ENCODE data around the gene NHS.

Gene NHS

GRCh38 chrX:17448188-17448587 lies 73.2 kb downstream of the NHS start:
- no peak for DNase-seq (ENCODE audit: low spot score)

GRCh38 chrX:17449866-17450265 lies 74.9 kb downstream of the NHS start:
- DNase-seq (ENCODE audit: low spot score) = no peak

GRCh38 chrX:17453788-17454187 lies 78.8 kb downstream of the NHS start:
- no peak for DNase-seq (ENCODE audit: low spot score)

- no peak for DNase-seq (ENCODE audit: low spot score)
Observed at GRCh38 chrX:17456526-17456925, 81.5 kb downstream of the NHS start.

- DNase-seq (ENCODE audit: low spot score) = no peak
Observed at GRCh38 chrX:17459008-17459611, 84.1 kb downstream of the NHS start.

- no peak for DNase-seq (ENCODE audit: low spot score)
Observed at GRCh38 chrX:17459661-17460060, 84.7 kb downstream of the NHS start.

- DNase-seq (ENCODE audit: low spot score) = no peak
Observed at GRCh38 chrX:17462881-17463280, 87.9 kb downstream of the NHS start.

GRCh38 chrX:17464194-17464593 lies 89.2 kb downstream of the NHS start:
- no peak for DNase-seq (ENCODE audit: low spot score)

- DNase-seq (ENCODE audit: low spot score) = no peak
Observed at GRCh38 chrX:17465201-17465600, 90.2 kb downstream of the NHS start.

- DNase-seq (ENCODE audit: low spot score) = no peak
Observed at GRCh38 chrX:17465802-17466201, 90.8 kb downstream of the NHS start.

- no peak for DNase-seq (ENCODE audit: low spot score)
Observed at GRCh38 chrX:17470136-17470535, 95.1 kb downstream of the NHS start.

GRCh38 chrX:17471121-17471520 lies 96.1 kb downstream of the NHS start:
- no peak for DNase-seq (ENCODE audit: low spot score)

- no peak for DNase-seq (ENCODE audit: low spot score)
Observed at GRCh38 chrX:17471861-17472260, 96.9 kb downstream of the NHS start.

GRCh38 chrX:17472424-17472823 lies 97.4 kb downstream of the NHS start:
- no peak for DNase-seq (ENCODE audit: low spot score)

GRCh38 chrX:17473021-17473420 lies 98.0 kb downstream of the NHS start:
- DNase-seq (ENCODE audit: low spot score) = no peak

- no peak for DNase-seq (ENCODE audit: low spot score)
Observed at GRCh38 chrX:17474892-17475291, 99.9 kb downstream of the NHS start.

GRCh38 chrX:17475449-17476217 lies 100.6 kb downstream of the NHS start:
- DNase-seq (ENCODE audit: low spot score) = no peak

GRCh38 chrX:17476411-17476810 lies 101.4 kb downstream of the NHS start:
- no peak for DNase-seq (ENCODE audit: low spot score)

GRCh38 chrX:17481086-17481485 lies 106.1 kb downstream of the NHS start:
- no peak for DNase-seq (ENCODE audit: low spot score)

GRCh38 chrX:17484592-17484991 lies 109.6 kb downstream of the NHS start:
- DNase-seq (ENCODE audit: low spot score) = no peak

- no peak for DNase-seq (ENCODE audit: low spot score)
Observed at GRCh38 chrX:17485391-17485790, 110.4 kb downstream of the NHS start.

GRCh38 chrX:17488036-17488435 lies 113.0 kb downstream of the NHS start:
- no peak for DNase-seq (ENCODE audit: low spot score)

- no peak for DNase-seq (ENCODE audit: low spot score)
Observed at GRCh38 chrX:17494216-17494615, 119.2 kb downstream of the NHS start.

- no peak for DNase-seq (ENCODE audit: low spot score)
Observed at GRCh38 chrX:17495052-17495451, 120.1 kb downstream of the NHS start.

All from activated CD4-positive, alpha-beta T cell treated with anti-CD3 and anti-CD28 coated beads, Interleukin-2, Interleukin-4, amounts not matched to agents 100 ng/mL and 50 ng/mL, durations not matched to agents 16 hours and 8 hours (primary cell).